Suprapubic skin (tissue), 4 donors: ENCODE measurements around the gene CERT1. TPM values are rescaled to one million over a fixed set of nuclear protein-coding genes. Genes with fewer than 3 reads are reported as not detected.
"Not testable (repeated sequence)": the region's sequence is repeated elsewhere in the genome, so short reads cannot be mapped to it uniquely, and the experiment has no call there.

Source experiments
- DNase-seq, 2 donors: peaks; one replicate each; pipeline ENCODE4 v3.0.0-alpha.2; 2019; ENCODE audit warnings: low spot score in 2 of 2
- H3K27ac ChIP-seq: fragments of 200-600 bp; sonication (generic); one replicate; pipeline ENCODE4 v1.5.1; 2019
- H3K27me3 ChIP-seq: fragments of 200-600 bp; sonication (generic); one replicate; pipeline ENCODE4 v1.5.1; 2019
- H3K36me3 ChIP-seq: fragments of 200-600 bp; sonication (generic); one replicate; pipeline ENCODE4 v1.5.1; 2019
- H3K4me1 ChIP-seq: fragments of 200-600 bp; sonication (generic); one replicate; pipeline ENCODE4 v1.5.1; 2019
- H3K4me3 ChIP-seq: fragments of 200-600 bp; sonication (generic); one replicate; pipeline ENCODE4 v1.5.1; 2019; ENCODE audit warnings: mild to moderate bottlenecking
- H3K9me3 ChIP-seq: fragments of 200-600 bp; sonication (generic); one replicate; pipeline ENCODE4 v1.5.1; 2019
- EP300 ChIP-seq: sonication (generic); formaldehyde crosslinking; IDR thresholded peaks from one replicate; pipeline ENCODE4 v1.6.1; 2017; ENCODE audit warnings: antibody characterized with exemption
- POLR2A ChIP-seq, 2 donors: fragments of 450-650 bp; IDR thresholded peaks; one replicate each; pipeline ENCODE4 v1.6.1; 2017; ENCODE audit warnings: antibody characterized with exemption in 2 of 2, mild to moderate bottlenecking in 2 of 2, moderate library complexity in 2 of 2
- POLR2AphosphoS5 ChIP-seq, 3 donors: sonication (generic); formaldehyde crosslinking; IDR thresholded peaks; one replicate each; pipeline ENCODE4 v1.6.1; 2017; ENCODE audit warnings: antibody characterized with exemption in 3 of 3
- WGBS: methylation state at CpG from one replicate; pipeline ENCODE4 v1.1.5; 2018; 5-methylcytosine and 5-hydroxymethylcytosine counted together
- total RNA-seq, 4 donors: library from RNA; depleted of rRNA; stranded (reverse); fragments of >200 nt; gene quantifications; one replicate each; pipeline ENCODE4 v1.1.0, GENCODE V29; 2016
- TF ChIP-seq, protein P1 (sequence below), 2 donors: fragments of 200-600 bp in 1 of 2; fragments of 450-650 bp in 1 of 2; sonication (generic) in 1 of 2; IDR thresholded peaks; one replicate each; pipeline ENCODE4 v1.5.1; 2016 to 2019; ENCODE audit warnings: antibody characterized with exemption in 2 of 2, mild to moderate bottlenecking in 1 of 2, moderate library complexity in 1 of 2

The CERT1 gene
- total RNA-seq, 4 donors from 2014 or later: 25.3 to 41.2 (median 32.4) TPM

DNA sequence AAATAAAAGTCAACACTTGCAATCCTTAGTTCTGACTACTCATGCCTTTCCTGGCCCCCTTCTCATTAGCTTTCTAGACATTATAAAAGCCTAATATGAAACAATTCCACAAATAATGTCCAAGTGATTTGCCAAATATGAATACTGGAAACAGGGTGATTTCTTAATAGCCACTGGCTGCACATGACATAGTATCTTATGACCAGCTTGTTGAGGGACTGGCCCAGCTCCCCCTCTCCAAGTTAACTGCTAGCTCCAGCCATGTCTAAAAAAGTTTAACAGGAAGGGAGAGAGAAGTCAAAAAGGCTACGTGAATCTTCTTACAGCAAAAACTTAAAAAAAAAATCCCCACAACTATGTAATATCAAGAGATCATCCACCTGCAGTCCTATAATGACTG, 1.5 kb downstream of the CERT1 start:
- Histone ChIP-seq H3K36me3 (no peaks in the 10 kb centered on the region), H3K4me3 (peak overlapping the region; percentile 87), H3K27ac (peak overlapping the region; percentile 95), H3K4me1 (peaks cover 48% of the 10 kb centered on the region), H3K9me3 (no peaks in the 10 kb centered on the region), H3K27me3 (no peaks in the 10 kb centered on the region)
- WGBS: 0% methylated on average over 1 of the region's 1 CpG
- DNase-seq: no peak
- TF ChIP-seq POLR2A (IDR thresholded peaks at IDR 0.05) (no peak), POLR2AphosphoS5 (IDR thresholded peaks at IDR 0.05) (no peak), EP300 (no peak)
- TF ChIP-seq, protein P1, sequence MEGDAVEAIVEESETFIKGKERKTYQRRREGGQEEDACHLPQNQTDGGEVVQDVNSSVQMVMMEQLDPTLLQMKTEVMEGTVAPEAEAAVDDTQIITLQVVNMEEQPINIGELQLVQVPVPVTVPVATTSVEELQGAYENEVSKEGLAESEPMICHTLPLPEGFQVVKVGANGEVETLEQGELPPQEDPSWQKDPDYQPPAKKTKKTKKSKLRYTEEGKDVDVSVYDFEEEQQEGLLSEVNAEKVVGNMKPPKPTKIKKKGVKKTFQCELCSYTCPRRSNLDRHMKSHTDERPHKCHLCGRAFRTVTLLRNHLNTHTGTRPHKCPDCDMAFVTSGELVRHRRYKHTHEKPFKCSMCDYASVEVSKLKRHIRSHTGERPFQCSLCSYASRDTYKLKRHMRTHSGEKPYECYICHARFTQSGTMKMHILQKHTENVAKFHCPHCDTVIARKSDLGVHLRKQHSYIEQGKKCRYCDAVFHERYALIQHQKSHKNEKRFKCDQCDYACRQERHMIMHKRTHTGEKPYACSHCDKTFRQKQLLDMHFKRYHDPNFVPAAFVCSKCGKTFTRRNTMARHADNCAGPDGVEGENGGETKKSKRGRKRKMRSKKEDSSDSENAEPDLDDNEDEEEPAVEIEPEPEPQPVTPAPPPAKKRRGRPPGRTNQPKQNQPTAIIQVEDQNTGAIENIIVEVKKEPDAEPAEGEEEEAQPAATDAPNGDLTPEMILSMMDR (IDR thresholded peaks at IDR 0.05): no peak

DNA sequence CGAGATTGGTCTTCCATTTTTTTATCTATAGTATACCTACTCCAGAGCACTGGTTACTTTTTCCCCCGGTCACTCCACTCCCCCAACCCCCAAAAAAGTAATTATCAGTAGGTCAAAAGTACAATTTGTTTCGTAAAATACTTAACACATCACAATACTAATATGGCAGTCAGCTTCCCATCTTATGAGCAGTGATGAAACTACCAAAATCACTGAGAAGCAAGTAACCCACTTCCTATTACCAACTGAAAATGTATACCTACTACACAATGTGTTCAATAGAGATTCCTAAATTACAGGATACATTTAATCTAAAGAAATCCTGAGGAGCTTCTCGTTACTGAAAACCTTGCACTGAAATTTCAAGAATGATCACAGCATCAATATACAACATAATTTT, 1.9 kb downstream of the CERT1 start:
- no peaks in the 10 kb centered on the region for H3K36me3 ChIP-seq
- H3K27me3 ChIP-seq: no peaks in the 10 kb centered on the region
- peaks cover 48% of the 10 kb centered on the region for H3K4me1 ChIP-seq
- peak overlapping the region; percentile 87 for H3K4me3 ChIP-seq
- H3K27ac ChIP-seq: no peak overlapping the region
- WGBS: 85% methylated on average over 4 of the region's 4 CpGs
- no peak for TF ChIP-seq POLR2A (IDR thresholded peaks at IDR 0.05)
- TF ChIP-seq EP300: no peak
- TF ChIP-seq, protein P1 (IDR thresholded peaks at IDR 0.05): no peak
- no peak for TF ChIP-seq POLR2AphosphoS5 (IDR thresholded peaks at IDR 0.05)
- DNase-seq: no peak
- H3K9me3 ChIP-seq: no peaks in the 10 kb centered on the region

DNA sequence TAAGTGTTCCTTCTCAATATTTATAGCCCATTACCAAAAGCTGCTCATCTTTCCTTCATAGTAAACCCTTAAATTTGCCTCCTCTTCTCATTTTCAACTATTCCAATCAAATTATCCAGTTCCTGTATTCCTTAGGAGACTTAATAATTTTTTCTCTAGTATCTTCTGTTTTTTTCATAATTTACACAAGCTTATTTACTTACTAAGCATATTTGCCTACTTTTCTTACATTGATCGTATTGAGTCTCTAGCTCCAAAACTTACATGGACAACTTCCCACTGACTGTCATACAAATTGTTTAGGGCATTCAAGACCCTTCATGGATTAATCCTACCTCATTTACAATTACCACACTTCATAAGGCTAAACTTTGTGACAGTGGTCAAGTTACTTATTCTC, 3.6 kb downstream of the CERT1 start:
- Histone ChIP-seq H3K36me3 (no peaks in the 10 kb centered on the region), H3K9me3 (no peaks in the 10 kb centered on the region), H3K4me1 (peaks cover 37% of the 10 kb centered on the region), H3K27ac (no peak overlapping the region), H3K27me3 (no peaks in the 10 kb centered on the region), H3K4me3 (no peak overlapping the region)
- TF ChIP-seq POLR2A (IDR thresholded peaks at IDR 0.05) (no peak), EP300 (no peak), POLR2AphosphoS5 (IDR thresholded peaks at IDR 0.05) (no peak)
- TF ChIP-seq, protein P1 (IDR thresholded peaks at IDR 0.05): no peak
- 84% methylated on average over 1 of the region's 1 CpG for WGBS
- no peak for DNase-seq

DNA sequence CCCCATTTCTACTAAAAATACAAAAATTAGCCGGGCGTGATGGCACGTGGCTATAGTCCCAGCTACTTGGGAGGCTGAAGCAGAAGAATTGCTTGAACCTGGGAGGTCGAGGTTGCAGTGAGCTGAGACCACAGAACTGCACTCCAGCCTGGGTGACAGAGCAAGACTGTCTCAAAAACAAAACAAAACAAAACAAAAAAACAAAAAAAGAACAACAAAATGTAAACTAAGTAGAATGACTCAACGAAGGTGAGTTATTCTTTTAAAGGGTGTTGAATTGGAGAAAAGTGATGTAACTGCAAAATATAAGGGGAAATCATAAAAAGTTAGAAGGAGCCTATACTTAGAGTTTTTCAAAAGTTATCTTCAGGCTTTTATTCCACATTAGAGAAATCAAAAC, 6.3 kb downstream of the CERT1 start:
- not testable (repeated sequence) for H3K4me3 ChIP-seq, H3K9me3 ChIP-seq, H3K27ac ChIP-seq, H3K36me3 ChIP-seq, DNase-seq, H3K27me3 ChIP-seq
- peaks cover 26% of the 10 kb centered on the region for H3K4me1 ChIP-seq
- 88% methylated on average over 5 of the region's 5 CpGs for WGBS

DNA sequence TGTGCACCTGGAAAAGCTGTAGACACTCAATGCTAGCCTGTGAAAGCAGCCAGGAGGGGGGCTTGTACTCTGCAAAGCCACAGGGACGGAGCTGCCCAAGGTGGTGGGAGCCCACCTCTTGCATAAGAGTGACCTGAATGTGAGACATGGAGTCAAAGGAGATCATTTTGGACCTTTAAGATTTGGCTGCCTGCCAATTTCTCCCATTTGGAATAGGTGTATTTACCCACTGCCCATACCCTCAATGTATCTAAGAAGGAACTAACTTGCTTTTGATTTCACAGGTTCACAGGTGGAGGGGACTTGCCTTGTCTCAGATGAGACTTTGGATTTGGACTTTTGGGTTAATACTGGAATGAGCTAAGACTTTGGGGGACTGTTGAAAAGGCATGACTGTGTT, 12.6 kb downstream of the CERT1 start:
- H3K27ac ChIP-seq, H3K27me3 ChIP-seq, DNase-seq, H3K4me1 ChIP-seq, H3K4me3 ChIP-seq, H3K9me3 ChIP-seq: not testable (repeated sequence)
- WGBS: 100% methylated on average over 1 of the region's 1 CpG
- H3K36me3 ChIP-seq: peaks cover 21% of the 10 kb centered on the region

DNA sequence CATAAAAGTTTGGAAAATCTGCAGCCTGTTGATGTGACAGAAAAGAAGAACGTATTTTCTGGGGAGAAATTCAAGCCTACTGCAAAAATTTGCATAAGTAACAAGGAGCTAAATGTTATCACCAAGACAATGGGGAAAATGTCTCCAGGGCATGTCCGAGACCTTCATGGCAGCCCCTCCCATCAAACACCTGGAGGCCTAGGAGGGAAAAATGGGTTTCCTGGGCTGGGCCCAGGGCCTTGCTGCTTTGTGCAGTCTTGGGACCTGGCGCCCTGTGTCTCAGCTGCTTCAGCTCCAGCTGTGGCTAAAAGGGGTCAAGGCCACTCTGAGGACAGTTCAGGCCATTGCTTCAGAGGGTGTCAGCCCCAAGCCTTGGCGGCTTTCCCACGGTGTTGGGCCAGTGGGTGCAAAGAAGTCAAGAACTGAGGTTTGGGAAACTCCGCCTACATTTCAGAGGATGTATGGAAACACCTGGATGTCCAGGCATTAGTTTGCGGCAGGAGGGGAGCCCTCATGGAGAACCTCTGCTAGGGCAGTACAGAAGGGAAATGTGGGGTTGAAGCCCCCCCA, 13.1 kb downstream of the CERT1 start:
- H3K27me3 ChIP-seq: no peaks in the 10 kb centered on the region
- no peak overlapping the region for H3K27ac ChIP-seq
- peaks cover 21% of the 10 kb centered on the region for H3K36me3 ChIP-seq
- TF ChIP-seq EP300 (no peak), POLR2A (IDR thresholded peaks at IDR 0.05) (no peak), POLR2AphosphoS5 (IDR thresholded peaks at IDR 0.05) (no peak)
- TF ChIP-seq, protein P1 (IDR thresholded peaks at IDR 0.05): no peak
- H3K9me3 ChIP-seq: no peaks in the 10 kb centered on the region
- no peak for DNase-seq
- WGBS: 98% methylated on average over 6 of the region's 7 CpGs
- no peak overlapping the region for H3K4me3 ChIP-seq
- H3K4me1 ChIP-seq: no peaks in the 10 kb centered on the region
